ENCODE results near the gene GAB2. TPM values are rescaled to one million over a fixed set of nuclear protein-coding genes. Genes with fewer than 3 reads are reported as not detected.

GAB2 gene
- total RNA-seq, 2 experiments from 2014 or later, result 15.9 to 16.6 TPM

DNA sequence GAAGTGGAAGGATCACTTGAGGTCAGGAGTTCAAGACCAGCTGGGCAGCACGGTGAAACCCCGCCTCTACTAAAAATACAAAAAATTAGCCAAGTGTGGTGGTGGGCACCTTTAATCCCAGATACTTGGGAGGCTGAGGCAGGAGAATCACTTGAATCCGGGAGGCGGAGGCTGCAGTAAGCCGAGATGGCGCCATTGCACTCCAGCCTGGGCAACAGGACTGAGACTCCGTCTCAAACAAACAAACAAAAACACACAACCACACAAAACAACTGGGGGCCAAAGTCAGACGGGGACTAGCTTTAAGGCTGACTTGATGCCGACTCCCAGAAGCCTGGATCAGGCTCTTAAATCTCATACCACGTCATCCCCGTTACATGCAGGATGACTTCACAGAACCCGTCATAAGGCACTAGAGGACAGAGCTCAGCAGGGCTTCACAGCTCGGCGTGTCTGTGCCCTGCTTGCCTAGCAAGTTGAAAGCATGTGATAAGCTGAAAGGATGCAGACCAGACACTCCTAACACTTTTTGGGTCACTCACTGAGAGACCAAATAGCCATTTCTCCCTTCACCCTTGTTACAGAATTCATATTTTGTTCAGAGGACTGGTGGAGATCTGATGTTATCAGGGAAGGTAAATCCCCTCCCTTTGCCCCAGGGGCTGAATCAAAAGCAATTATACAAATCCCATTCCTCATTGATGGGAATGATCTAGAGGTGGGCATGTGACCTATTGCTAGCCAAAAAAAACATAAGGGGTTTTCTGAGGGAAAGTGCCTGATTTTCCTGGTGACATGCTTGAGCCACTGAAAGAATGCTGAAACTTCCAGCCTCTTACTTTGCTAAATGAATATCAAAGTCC is 65.4 kb downstream of the GAB2 start:
- peaks cover 12% of the 10 kb centered on the region for H3K9me3 Mint-ChIP-seq
- ChIA-PET POLR2A (interaction anchor here (0.5 kb wide), 1 partner anchor 8 kb away, joined by 3 read pairs; no protein-coding TSS in a partner anchor), CTCF (interaction anchor here (1.5 to 1.7 kb wide), 2 partner anchors 13 to 15 kb away, joined by 4 read pairs; no protein-coding TSS in a partner anchor)
- no peak overlapping the region for H3K27ac Mint-ChIP-seq
- no peak overlapping the region for H3K4me3 Mint-ChIP-seq
- peaks cover 14% of the 10 kb centered on the region for H3K36me3 Mint-ChIP-seq (ENCODE audit: low read depth)
- DNase-seq, result no peak
- peaks cover 50% of the 10 kb centered on the region for H3K4me1 Mint-ChIP-seq
- peaks cover 1% of the 10 kb centered on the region for H3K27me3 Mint-ChIP-seq

DNA sequence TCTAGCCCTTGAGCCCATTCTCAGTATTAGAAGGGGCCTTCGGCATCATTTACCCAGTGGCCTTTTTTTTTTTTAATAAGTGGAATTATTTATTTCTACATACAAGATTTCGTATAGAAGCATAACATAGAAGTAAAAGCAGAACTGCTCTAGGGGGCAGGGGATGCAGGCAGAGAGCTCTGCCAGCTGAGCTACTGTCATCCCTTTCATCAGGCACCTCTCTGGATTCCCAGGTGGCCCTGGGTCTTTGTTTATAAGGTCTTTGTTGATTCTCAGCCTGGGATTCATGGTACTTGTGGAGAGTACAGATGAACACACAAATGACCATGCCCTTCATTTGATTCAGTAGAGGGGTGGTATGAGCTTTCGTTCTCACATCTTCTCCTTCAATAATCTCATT is 66.4 kb downstream of the GAB2 start:
- ChIA-PET POLR2A (no interaction called here), CTCF (interaction anchor here (1.2 to 1.5 kb wide), 2 partner anchors 8 to 14 kb away, joined by 3 to 4 read pairs; no protein-coding TSS in a partner anchor)
- H3K9me3 Mint-ChIP-seq, result peaks cover 7% of the 10 kb centered on the region
- peaks cover 13% of the 10 kb centered on the region for H3K36me3 Mint-ChIP-seq (ENCODE audit: low read depth)
- DNase-seq, result no peak
- H3K4me1 Mint-ChIP-seq, result peaks cover 51% of the 10 kb centered on the region
- H3K27ac Mint-ChIP-seq, result no peak overlapping the region
- peaks cover 3% of the 10 kb centered on the region for H3K27me3 Mint-ChIP-seq
- H3K4me3 Mint-ChIP-seq, result no peak overlapping the region

DNA sequence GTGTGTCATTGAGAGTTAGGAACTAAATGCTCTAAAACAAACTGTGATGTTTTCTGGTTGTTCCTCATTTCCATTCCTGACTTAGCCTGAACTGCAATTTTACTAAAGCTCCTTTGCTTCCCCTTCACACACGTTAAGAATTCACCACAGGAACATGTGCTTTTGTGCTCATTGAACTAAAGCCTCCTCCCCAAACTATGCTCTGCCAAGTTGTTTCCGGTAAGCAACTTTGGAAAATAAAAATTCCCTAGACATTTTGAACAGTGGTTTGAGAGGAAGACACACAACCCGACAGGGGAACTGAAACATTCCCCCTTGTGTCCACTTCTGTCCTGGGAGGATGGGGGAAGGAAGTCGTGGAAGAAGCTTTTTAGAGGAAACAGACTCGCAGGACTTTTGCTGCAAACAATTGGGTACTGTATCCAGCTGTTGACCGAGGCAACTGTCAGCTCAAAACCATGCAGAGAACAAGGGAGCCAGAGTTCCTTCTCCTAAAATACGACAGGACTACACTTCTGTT is 66.9 kb downstream of the GAB2 start:
- H3K9me3 Mint-ChIP-seq, result peaks cover 7% of the 10 kb centered on the region
- CTCF ChIA-PET, result interaction anchor here (1.2 to 1.5 kb wide), 2 partner anchors 8 to 13 kb away, joined by 3 to 4 read pairs; no protein-coding TSS in a partner anchor
- H3K27me3 Mint-ChIP-seq, result peaks cover 4% of the 10 kb centered on the region
- H3K27ac Mint-ChIP-seq, result peak overlapping the region; percentile 89
- H3K4me1 Mint-ChIP-seq, result peaks cover 52% of the 10 kb centered on the region
- peaks cover 13% of the 10 kb centered on the region for H3K36me3 Mint-ChIP-seq (ENCODE audit: low read depth)
- no peak for DNase-seq
- H3K4me3 Mint-ChIP-seq, result peak overlapping the region; percentile 61
- POLR2A ChIA-PET, result no interaction called here

DNA sequence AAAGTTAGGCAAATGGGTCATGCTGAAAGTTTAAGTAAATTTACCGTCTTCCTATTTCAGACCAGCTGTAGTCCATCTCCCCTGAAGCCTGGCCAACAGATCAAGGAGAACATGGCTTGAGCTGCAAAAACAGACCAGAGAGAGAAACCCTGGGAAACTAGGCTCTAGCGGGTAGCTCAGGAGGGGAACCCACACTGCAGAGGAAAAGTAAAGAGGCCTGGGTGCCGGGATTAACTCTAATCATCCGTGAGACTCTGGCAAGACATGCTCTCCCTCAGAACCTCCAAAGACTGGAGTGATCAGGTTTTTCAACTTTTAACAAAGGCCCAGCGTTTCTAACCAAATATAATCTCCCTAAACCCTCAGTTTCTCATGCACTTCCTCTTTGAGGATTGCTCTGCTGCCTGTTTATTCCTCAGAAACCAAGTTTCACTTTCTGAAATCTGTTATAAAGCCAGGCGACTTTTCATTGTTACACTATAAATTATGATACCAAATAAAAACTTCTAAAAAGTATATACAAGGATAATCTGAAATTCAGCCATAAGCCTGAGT is 67.5 kb downstream of the GAB2 start:
- Mint-ChIP-seq H3K4me3 (peak overlapping the region; percentile 61), H3K27ac (peak overlapping the region; percentile 89), H3K4me1 (peaks cover 53% of the 10 kb centered on the region), H3K9me3 (peaks cover 7% of the 10 kb centered on the region), H3K36me3 (ENCODE audit: low read depth) (peaks cover 17% of the 10 kb centered on the region), H3K27me3 (peaks cover 4% of the 10 kb centered on the region)
- ChIA-PET POLR2A (no interaction called here), CTCF (interaction anchor here (0.8 to 1.2 kb wide), 2 partner anchors 9 to 32 kb away, joined by 3 read pairs; no protein-coding TSS in a partner anchor)
- DNase-seq, result no peak

DNA sequence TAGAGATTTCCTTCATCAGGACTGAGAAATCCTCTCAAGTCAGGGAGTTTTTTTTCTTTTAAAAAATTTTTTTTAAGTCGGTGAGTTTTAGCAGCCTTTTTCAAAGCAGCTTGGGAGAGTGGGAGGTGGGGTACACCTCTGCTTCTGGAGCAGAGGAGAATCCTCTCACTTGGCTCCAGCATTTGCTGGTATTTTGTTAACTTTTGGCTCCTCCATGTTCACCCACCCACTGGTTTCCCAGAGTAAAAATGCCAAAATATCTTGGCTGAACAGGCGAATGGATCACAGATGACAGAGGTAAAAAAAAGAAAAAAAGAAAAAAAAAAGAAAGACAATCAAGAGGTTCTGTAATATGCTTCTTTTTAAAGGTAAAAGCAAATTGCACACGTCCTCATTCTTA is 68.0 kb downstream of the GAB2 start:
- H3K27ac Mint-ChIP-seq, result peak overlapping the region; percentile 89
- ChIA-PET CTCF (interaction anchor here (0.8 to 1.2 kb wide), 3 partner anchors 9 to 86 kb away, joined by 3 read pairs; no protein-coding TSS in a partner anchor), POLR2A (no interaction called here)
- peaks cover 5% of the 10 kb centered on the region for H3K9me3 Mint-ChIP-seq
- no peak for DNase-seq
- peak overlapping the region; percentile 61 for H3K4me3 Mint-ChIP-seq
- H3K4me1 Mint-ChIP-seq, result peaks cover 49% of the 10 kb centered on the region
- peaks cover 4% of the 10 kb centered on the region for H3K27me3 Mint-ChIP-seq
- peaks cover 17% of the 10 kb centered on the region for H3K36me3 Mint-ChIP-seq (ENCODE audit: low read depth)

DNA sequence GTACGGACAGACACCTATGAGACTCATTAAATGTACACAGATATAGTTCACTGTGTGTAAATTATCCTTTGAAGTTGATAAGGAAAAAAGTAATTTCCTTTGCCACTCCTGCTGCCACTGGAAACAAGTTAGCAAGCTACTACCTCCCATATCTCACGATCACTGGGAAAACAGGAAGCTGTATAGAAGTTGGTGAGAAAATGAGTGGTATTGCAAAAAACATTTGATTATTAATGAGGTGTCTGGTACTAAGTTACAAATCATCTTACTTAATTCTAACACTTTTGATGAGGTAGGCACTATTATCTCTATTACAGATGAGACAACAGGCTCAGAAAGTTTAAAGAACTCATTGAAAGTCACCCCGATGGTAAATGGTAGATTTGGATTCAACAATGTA is 68.5 kb downstream of the GAB2 start:
- Mint-ChIP-seq H3K4me3 (no peak overlapping the region), H3K27me3 (peaks cover 6% of the 10 kb centered on the region), H3K4me1 (peaks cover 47% of the 10 kb centered on the region), H3K36me3 (ENCODE audit: low read depth) (peaks cover 18% of the 10 kb centered on the region), H3K9me3 (peaks cover 5% of the 10 kb centered on the region), H3K27ac (peak overlapping the region; percentile 54)
- DNase-seq, result no peak
- POLR2A ChIA-PET, result no interaction called here
- CTCF ChIA-PET, result interaction anchor here (0.9 to 1.1 kb wide), 2 partner anchors 86 to 215 kb away, joined by 3 read pairs; no protein-coding TSS in a partner anchor

DNA sequence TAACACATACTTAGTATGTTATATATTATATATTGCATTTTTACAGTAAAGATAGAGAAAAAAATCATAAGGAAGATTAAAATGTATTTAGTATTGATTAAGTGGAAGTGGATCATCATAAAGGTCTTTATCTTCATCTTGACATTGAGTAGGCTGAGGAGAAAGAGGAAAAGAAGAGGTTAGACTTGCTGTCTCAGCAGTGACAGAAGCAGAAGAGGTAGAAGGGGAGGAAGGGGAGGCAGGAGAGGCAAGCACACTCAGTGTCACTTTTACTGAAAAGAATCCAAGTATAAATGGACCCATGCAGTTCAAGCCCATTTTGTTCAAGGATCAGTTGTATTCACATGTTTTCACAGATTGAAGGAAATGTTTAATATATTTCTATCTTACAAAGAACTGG is 69.7 kb downstream of the GAB2 start:
- no peak overlapping the region for H3K27ac Mint-ChIP-seq
- peaks cover 5% of the 10 kb centered on the region for H3K9me3 Mint-ChIP-seq
- POLR2A ChIA-PET, result no interaction called here
- CTCF ChIA-PET, result interaction anchor here (1.1 kb wide), 1 partner anchor 216 kb away, joined by 3 read pairs; no protein-coding TSS in a partner anchor
- peaks cover 53% of the 10 kb centered on the region for H3K4me1 Mint-ChIP-seq
- peaks cover 23% of the 10 kb centered on the region for H3K36me3 Mint-ChIP-seq (ENCODE audit: low read depth)
- no peak for DNase-seq
- no peak overlapping the region for H3K4me3 Mint-ChIP-seq
- H3K27me3 Mint-ChIP-seq, result peaks cover 7% of the 10 kb centered on the region

DNA sequence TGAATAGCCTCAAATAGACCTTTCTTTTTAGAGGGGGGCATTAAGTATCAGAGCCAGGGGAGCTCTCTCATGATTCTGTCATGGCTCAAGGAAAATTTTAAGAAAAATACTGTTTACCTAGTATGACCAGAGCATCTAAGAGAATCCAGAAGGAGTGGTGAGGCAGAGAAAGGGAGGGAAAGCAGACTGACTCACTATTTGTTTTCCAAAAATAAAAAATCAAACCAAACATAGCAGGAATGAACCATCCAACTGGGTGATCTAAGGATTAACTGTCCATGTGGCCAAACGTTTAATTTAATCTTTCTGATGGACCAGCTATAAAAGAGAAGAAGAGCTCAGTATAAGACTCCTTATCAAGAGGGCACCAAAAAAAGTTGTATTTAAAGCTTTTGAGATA is 70.8 kb downstream of the GAB2 start:
- H3K4me1 Mint-ChIP-seq, result peaks cover 53% of the 10 kb centered on the region
- POLR2A ChIA-PET, result no interaction called here
- no peak for DNase-seq
- H3K36me3 Mint-ChIP-seq (ENCODE audit: low read depth), result peaks cover 26% of the 10 kb centered on the region
- H3K9me3 Mint-ChIP-seq, result peaks cover 8% of the 10 kb centered on the region
- no peak overlapping the region for H3K4me3 Mint-ChIP-seq
- H3K27ac Mint-ChIP-seq, result no peak overlapping the region
- H3K27me3 Mint-ChIP-seq, result peaks cover 7% of the 10 kb centered on the region
- CTCF ChIA-PET, result interaction anchor here (1.3 to 1.7 kb wide), 3 partner anchors 8 to 202 kb away, joined by 3 to 5 read pairs (median 3); no protein-coding TSS in a partner anchor

DNA sequence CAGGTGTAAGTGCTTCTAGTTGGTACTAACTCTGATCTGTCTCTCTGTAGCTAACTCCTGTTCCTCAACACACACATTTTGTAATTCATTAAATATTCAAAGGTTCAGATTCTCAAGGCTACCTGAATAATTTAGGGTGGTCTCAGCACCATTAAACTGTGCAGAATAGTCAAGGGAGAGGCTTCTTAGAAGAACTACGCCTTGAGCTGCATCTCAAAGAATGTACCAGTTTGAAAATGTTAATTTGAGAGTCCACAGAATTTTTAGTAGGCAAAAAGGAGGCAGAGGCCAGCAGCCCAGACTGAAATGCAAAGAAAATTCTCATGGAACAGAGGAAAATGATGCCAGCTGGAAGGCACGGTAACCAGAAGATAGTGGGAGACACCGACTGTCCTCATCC is 72.2 kb downstream of the GAB2 start:
- H3K4me3 Mint-ChIP-seq, result no peak overlapping the region
- CTCF ChIA-PET, result interaction anchor here (1.4 to 1.7 kb wide), 2 partner anchors 10 to 21 kb away, joined by 4 to 5 read pairs; no protein-coding TSS in a partner anchor
- H3K4me1 Mint-ChIP-seq, result peaks cover 55% of the 10 kb centered on the region
- H3K9me3 Mint-ChIP-seq, result peaks cover 19% of the 10 kb centered on the region
- no peak overlapping the region for H3K27ac Mint-ChIP-seq
- DNase-seq, result no peak
- POLR2A ChIA-PET, result no interaction called here
- peaks cover 31% of the 10 kb centered on the region for H3K36me3 Mint-ChIP-seq (ENCODE audit: low read depth)
- peaks cover 7% of the 10 kb centered on the region for H3K27me3 Mint-ChIP-seq

DNA sequence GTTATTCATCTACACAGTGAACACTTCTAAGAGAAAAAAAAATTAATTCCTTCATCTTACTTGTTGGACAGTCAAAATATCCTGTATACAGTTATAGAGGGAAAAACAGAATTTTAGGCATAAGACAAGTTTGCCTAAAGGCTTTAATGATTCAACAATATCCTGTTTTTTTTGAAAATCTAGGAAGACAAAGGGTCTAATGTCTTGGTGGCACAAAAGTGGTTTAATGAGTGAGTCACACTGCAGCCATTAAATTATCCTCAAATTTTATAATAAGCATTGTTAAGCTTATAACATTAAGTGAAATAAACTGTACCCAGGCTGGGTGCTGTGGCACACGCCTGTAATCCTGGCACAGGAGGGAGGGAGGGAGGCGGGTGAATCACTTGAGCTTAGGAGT is 72.9 kb downstream of the GAB2 start:
- ChIA-PET POLR2A (no interaction called here), CTCF (interaction anchor here (1.0 to 1.4 kb wide), 2 partner anchors 9 to 20 kb away, joined by 3 to 4 read pairs; no protein-coding TSS in a partner anchor)
- H3K4me3 Mint-ChIP-seq, result no peak overlapping the region
- no peak overlapping the region for H3K27ac Mint-ChIP-seq
- H3K9me3 Mint-ChIP-seq, result peaks cover 21% of the 10 kb centered on the region
- DNase-seq, result no peak
- H3K36me3 Mint-ChIP-seq (ENCODE audit: low read depth), result peaks cover 34% of the 10 kb centered on the region
- H3K4me1 Mint-ChIP-seq, result peaks cover 55% of the 10 kb centered on the region
- H3K27me3 Mint-ChIP-seq, result peaks cover 7% of the 10 kb centered on the region

DNA sequence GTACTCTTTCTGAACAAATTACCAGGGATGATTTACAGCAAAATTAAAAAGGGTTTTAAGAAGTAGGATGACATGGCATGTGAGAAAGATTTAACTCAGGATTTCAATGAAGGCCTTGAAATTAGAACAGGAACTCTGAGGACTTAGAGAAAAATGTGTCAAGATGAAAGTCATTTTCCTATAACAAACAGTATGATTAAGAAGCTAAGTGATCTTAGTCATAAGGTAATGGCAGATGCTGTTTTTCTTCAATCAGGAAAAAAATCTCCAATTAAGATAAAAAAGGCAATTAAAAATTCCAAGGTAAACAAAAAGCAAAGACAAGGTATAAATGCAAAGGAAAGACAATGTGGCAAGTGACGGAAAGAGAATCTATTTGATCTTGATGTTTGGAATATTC is 73.5 kb downstream of the GAB2 start:
- Mint-ChIP-seq H3K27me3 (peaks cover 7% of the 10 kb centered on the region), H3K4me1 (peaks cover 57% of the 10 kb centered on the region), H3K36me3 (ENCODE audit: low read depth) (peaks cover 40% of the 10 kb centered on the region), H3K4me3 (no peak overlapping the region), H3K27ac (no peak overlapping the region), H3K9me3 (peaks cover 21% of the 10 kb centered on the region)
- no peak for DNase-seq
- CTCF ChIA-PET, result interaction anchor here (1.0 to 1.4 kb wide), 2 partner anchors 9 to 19 kb away, joined by 3 to 4 read pairs; no protein-coding TSS in a partner anchor
- POLR2A ChIA-PET, result interaction anchor here (0.7 kb wide), 1 partner anchor 8 kb away, joined by 3 read pairs; no protein-coding TSS in a partner anchor

DNA sequence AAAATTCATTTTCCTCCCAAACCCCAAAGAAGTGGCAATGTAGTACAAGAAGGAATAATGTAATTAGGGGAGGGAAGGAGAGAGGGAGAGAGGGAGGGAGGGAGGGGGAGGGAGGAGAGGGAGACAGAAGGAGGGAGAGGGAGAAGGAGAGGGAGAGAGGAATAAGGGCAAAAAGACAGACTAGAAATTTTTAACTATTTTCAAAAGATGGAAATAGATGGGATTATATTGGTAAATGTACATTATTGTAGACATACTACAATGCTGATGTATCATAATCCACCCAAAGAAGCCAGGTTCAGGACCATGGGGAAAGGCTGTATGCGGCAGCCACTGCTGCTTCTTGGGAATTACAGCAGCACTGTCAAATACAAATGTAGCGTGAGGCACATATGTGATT is 74.3 kb downstream of the GAB2 start:
- H3K27me3 Mint-ChIP-seq, result peaks cover 7% of the 10 kb centered on the region
- POLR2A ChIA-PET, result no interaction called here

More for the DNA sequence above, 74.3 kb downstream of the GAB2 start:
- Mint-ChIP-seq H3K36me3 (ENCODE audit: low read depth) (peaks cover 37% of the 10 kb centered on the region), H3K27ac (no peak overlapping the region), H3K9me3 (peaks cover 21% of the 10 kb centered on the region), H3K4me3 (no peak overlapping the region), H3K4me1 (peaks cover 55% of the 10 kb centered on the region)
- CTCF ChIA-PET, result interaction anchor here (1.1 kb wide), 1 partner anchor 32 kb away, joined by 3 read pairs; no protein-coding TSS in a partner anchor
- no peak for DNase-seq

Measured in activated CD4-positive, alpha-beta T cell treated with anti-CD3 and anti-CD28 coated beads, Interleukin-2, amount 10 ng/mL, durations not matched to agents 7 days and 5 days (primary cell).